Spleen (tissue), 11 donors: ENCODE results near the gene ULBP2. TPM values are rescaled to one million over a fixed set of nuclear protein-coding genes. Genes with fewer than 3 reads are reported as not detected.
"Not testable (repeated sequence)": the region's sequence is repeated elsewhere in the genome, so short reads cannot be mapped to it uniquely, and the experiment has no call there.

ENCODE experiments used
- DNase-seq: peaks from one replicate; pipeline ENCODE4 v3.0.0-alpha.2; 2020
- H3K27ac ChIP-seq, 8 donors: fragments of 200-600 bp; sonication (generic) in 7 of 8; 1 replicate in 4 of 8; 2 replicates in 4 of 8; pipeline versions ENCODE4 v1.5.0 to v1.8.0; 2016 to 2021; ENCODE audit warnings: inconsistent platforms in 4 of 8, mild to moderate bottlenecking in 4 of 8, moderate library complexity in 1 of 8
- H3K27me3 ChIP-seq, 7 donors: fragments of 200-600 bp; sonication (generic) in 6 of 7; replicated peaks in 1 of 7; 1 replicate in 4 of 7; 2 replicates in 3 of 7; pipeline versions ENCODE4 v1.5.0 to v1.8.0; 2016 to 2021; ENCODE audit warnings: inconsistent platforms in 3 of 7, mild to moderate bottlenecking in 1 of 7
- H3K36me3 ChIP-seq, 6 donors: fragments of 200-600 bp; sonication (generic) in 5 of 6; 1 replicate in 4 of 6; 2 replicates in 2 of 6; pipeline versions ENCODE4 v1.5.0 to v1.8.0; 2016 to 2021; ENCODE audit warnings: inconsistent platforms in 2 of 6
- H3K4me1 ChIP-seq, 6 donors: fragments of 200-600 bp; sonication (generic) in 5 of 6; 1 replicate in 3 of 6; 2 replicates in 3 of 6; pipeline versions ENCODE4 v1.5.0 to v1.8.0; 2016 to 2021; ENCODE audit warnings: inconsistent platforms in 3 of 6
- H3K4me3 ChIP-seq, 8 donors: fragments of 200-600 bp; sonication (generic) in 7 of 8; 1 replicate in 4 of 8; 2 replicates in 4 of 8; pipeline versions ENCODE4 v1.5.0 to v1.8.0; 2016 to 2021; ENCODE audit warnings: inconsistent platforms in 4 of 8, mild to moderate bottlenecking in 4 of 8, moderate library complexity in 2 of 8
- H3K9me3 ChIP-seq, 8 donors: fragments of 200-600 bp; sonication (generic) in 7 of 8; 1 replicate in 4 of 8; 2 replicates in 4 of 8; pipeline versions ENCODE4 v1.5.0 to v1.8.0; 2016 to 2021; ENCODE audit warnings: inconsistent platforms in 4 of 8
- POLR2A ChIP-seq, 3 donors: fragments of 450-650 bp; IDR thresholded peaks; one replicate each; pipeline ENCODE4 v1.5.1; 2017; ENCODE audit warnings: antibody characterized with exemption in 3 of 3, mild to moderate bottlenecking in 1 of 3
- POLR2AphosphoS5 ChIP-seq, 3 donors: sonication (generic); formaldehyde crosslinking; IDR thresholded peaks; one replicate each; pipeline ENCODE4 v1.5.1; 2017; ENCODE audit warnings: antibody characterized with exemption in 3 of 3
- WGBS, 5 donors: extraction: QIAGEN DNeasy Blood & Tissue Kit in 3 of 5; methylation state at CpG; one replicate each; pipeline versions ENCODE4 v1.1.5 to v1.1.7; 2013 to 2018; 5-methylcytosine and 5-hydroxymethylcytosine counted together
- intact Hi-C: fragments of 100-400 bp; cut with DNase I; formaldehyde crosslinking; loops from one replicate; pipeline ENCODE4 v1.15.0; 2023; ENCODE audit warnings: low total_unique reads
- polyA plus RNA-seq, 3 donors: library from polyadenylated mRNA; stranded (reverse); fragments of 200-250 nt; gene quantifications; one replicate each; pipeline ENCODE4 v1.2.1, GENCODE V29; 2013
- total RNA-seq, 7 donors: library from RNA; depleted of rRNA in 3 of 7; stranded (reverse); fragments of >200 nt in 3 of 7; fragmentation: NEBNext Ultra II Directional in 4 of 7; extraction: Animal tissue kit (Norgen Biotek cat#: 25700) in 4 of 7; gene quantifications; one replicate each; pipeline versions ENCODE4 v1.1.0 to v1.2.1, GENCODE V29; 2016 to 2021
- TF ChIP-seq, protein P1 (sequence below), 11 experiments: fragments of 200-600 bp in 7 of 11; fragments of 450-650 bp in 4 of 11; sonication (generic) in 4 of 11; IDR thresholded peaks in 8 of 11; conservative IDR thresholded peaks in 3 of 11; 1 replicate in 7 of 11; 2 replicates in 4 of 11; pipeline versions ENCODE4 v1.4.0 to v1.8.0; 2016 to 2021; ENCODE audit warnings: antibody characterized with exemption in 11 of 11, inconsistent platforms in 4 of 11, mild to moderate bottlenecking in 1 of 11
- donor health status: healthy with polysubstance abuse.
- donor health status: DM: no; HTN: no; CAD: no; lungs with moderate emphysema.
- donor health status: DM: no; HTN: no; CAD: no.
- donor health status: Bipolar disorder and iron deficiency.
- donor health status: healthy.
- donor health status: DM: no; HTN: no; CAD: no.
- donor health status: DM: yes; HTN: yes; CAD: no.

Gene ULBP2
- total and polyA plus RNA-seq, 10 donors: 0.10 to 0.30 (median 0.20) TPM; not detected in 7

DNA sequence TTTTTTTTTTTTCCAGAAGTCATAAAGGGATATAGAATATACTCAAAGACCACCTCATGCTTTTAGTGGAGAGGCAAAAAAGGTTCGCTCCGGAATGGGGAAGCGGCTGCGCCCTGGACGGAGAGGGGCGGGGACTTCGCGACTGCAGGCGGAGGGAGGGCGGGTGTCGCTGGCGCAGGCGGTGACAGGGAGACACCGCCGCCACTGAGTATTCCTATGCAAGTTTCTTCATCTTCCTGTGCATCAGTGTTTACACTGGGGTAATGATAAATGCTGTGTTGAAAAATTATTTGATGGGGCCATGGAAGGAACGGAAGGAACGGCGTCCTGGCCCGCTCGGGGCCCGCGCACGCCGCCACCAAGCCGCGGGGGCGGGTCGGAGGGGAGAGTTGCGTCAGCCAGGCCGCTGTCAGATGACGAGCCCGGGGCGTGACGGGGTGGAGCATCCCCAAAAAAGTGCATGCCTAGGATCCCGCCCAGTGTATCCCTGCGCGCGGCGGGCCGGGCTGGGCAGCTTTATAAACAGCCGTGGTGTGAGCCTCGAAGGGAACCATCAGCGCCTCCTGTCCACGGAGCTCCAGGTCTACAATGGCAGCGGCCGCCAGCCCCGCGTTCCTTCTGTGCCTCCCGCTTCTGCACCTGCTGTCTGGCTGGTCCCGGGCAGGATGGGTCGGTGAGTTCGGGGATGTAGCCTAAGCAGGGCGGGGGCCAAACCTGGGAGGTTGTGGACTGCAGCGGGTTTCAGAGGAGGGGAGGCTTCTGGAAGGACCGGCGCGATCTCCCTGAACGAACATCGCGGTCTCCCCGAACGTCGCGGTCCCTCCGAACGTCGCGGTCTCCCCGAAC, 21.9 kb downstream of the ULBP2 start, which contains the start of gene ULBP1:
ULBP1 (plus strand) TSS at position 482 of the 846 bp plus-strand sequence; CDS start at position 589, 107 bp downstream.
- Histone ChIP-seq H3K27me3 (peaks cover 7 to 99% (median 55%) of the 10 kb centered on the region in 7 donors), H3K4me3 (peak within 1 kb of the TSS; percentile 36 to 79 (median 57)), H3K4me1 (peaks cover 3 to 30% (median 26%) of the 10 kb centered on the region in 6 donors), H3K36me3 (no peaks in the 10 kb centered on the region), H3K9me3 (no peaks in the 10 kb centered on the region), H3K27ac (no peak within 1 kb of the TSS)
- 0 to 2% (median 1%) methylated on average over 42 to 69 of the region's 69 CpGs for WGBS, 5 donors
- peak; percentile 91 for DNase-seq
- intact Hi-C loops: no loop called here
- TF ChIP-seq POLR2AphosphoS5 (IDR thresholded peaks at IDR 0.05) (peak; percentile 33 to 77 (median 69)), POLR2A (IDR thresholded peaks at IDR 0.05) (no peak)
- TF ChIP-seq, protein P1, sequence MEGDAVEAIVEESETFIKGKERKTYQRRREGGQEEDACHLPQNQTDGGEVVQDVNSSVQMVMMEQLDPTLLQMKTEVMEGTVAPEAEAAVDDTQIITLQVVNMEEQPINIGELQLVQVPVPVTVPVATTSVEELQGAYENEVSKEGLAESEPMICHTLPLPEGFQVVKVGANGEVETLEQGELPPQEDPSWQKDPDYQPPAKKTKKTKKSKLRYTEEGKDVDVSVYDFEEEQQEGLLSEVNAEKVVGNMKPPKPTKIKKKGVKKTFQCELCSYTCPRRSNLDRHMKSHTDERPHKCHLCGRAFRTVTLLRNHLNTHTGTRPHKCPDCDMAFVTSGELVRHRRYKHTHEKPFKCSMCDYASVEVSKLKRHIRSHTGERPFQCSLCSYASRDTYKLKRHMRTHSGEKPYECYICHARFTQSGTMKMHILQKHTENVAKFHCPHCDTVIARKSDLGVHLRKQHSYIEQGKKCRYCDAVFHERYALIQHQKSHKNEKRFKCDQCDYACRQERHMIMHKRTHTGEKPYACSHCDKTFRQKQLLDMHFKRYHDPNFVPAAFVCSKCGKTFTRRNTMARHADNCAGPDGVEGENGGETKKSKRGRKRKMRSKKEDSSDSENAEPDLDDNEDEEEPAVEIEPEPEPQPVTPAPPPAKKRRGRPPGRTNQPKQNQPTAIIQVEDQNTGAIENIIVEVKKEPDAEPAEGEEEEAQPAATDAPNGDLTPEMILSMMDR (IDR thresholded peaks at IDR 0.05 in 8 of 11, conservative IDR thresholded peaks at IDR 0.05 in 3 of 11): no peak

DNA sequence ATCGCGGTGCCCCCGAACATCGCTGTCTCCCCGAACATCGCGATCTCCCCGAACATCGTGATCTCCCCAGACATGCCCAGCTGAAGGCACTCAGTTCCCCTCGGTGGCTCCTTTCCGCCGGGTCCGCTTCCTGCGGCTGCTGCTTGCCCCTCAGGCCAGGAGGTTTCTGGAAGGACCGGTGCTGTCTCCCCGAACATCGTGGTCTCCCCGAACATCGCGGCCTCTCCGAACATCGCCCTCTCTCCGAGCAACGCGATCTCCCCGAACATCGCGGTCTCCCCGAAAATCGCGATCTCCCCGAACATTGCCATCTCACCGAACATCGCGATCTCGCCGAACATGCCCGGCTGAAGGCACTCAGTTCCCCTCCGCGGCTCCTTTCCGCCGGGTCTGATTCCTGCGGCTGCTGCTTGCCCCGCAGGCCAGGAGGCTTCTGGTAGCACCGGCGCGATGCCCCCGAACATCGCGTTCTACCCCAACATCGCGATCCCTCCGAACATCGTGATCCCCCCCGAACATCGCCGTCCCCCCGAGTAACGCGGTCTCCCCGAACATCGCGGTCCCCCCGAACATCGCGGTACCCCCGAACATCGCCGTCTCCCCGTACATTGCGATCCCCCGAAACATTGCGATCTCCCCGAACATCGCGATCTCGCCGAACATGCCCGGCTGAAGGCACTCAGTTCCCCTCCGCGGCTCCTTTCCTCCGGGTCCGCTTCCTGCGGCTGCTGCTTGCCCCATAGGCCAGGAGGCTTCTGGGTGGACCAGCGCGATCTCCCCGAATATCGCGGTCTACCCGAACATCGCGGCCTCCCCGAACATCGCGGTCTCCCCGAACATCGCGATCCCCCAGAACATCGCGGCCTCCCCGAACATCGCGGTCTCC, 22.7 kb downstream of the ULBP2 start:
- Histone ChIP-seq H3K4me1 (peaks cover 3 to 30% (median 26%) of the 10 kb centered on the region in 6 donors), H3K4me3 (peak overlapping the region; percentile 36 to 79 (median 57)), H3K27me3 (peaks cover 7 to 95% (median 55%) of the 10 kb centered on the region in 7 donors), H3K36me3 (no peaks in the 10 kb centered on the region), H3K27ac (no peak overlapping the region), H3K9me3 (no peaks in the 10 kb centered on the region)
- TF ChIP-seq POLR2AphosphoS5 (IDR thresholded peaks at IDR 0.05) (peak in 1 of 3 donors; percentile 4), POLR2A (IDR thresholded peaks at IDR 0.05) (no peak)
- 1 to 3% (median 1%) methylated on average over 46 to 103 of the region's 103 CpGs for WGBS, 5 donors
- DNase-seq: no peak
- intact Hi-C loops: no loop called here

DNA sequence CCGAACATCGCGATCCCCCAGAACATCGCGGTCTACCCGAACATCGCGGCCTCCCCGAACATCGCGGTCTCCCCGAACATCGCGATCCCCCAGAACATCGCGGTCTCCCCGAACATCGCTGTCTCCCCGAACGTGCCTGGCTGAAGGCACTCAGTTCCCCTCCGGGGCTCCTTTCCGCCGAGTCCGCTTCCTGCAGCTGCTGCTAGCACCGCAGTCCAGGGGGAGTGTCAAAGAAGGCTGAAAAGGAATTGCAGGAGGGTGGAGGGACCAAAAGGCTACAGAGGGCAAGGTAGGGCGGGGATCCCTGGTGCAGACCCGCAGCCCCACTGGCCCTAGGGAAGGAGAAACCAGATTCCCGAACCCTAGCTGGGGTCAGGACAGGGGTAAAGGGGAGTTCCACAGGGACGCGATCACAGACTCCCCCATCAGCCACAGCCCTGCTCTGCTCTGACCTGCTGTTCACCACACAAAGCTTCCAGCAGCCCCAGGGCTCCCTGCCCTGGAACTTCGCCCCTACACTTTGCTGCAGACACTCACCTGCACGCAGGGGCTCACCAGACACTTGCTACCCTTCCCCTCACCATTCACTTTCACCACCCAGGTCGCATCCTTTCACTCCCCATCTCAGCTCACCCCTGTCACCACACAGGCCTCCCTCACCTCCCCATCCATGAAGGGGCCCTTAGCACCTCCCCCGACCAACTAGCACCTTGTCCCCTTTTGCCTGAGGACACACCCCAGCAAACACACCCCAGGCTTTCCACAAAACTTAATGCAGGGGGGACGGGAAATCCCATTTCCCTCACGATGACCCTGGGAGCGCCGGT, 23.6 kb downstream of the ULBP2 start:
- intact Hi-C loops: no loop called here
- peaks cover 7 to 95% (median 51%) of the 10 kb centered on the region in 7 donors for H3K27me3 ChIP-seq
- no peak overlapping the region for H3K27ac ChIP-seq
- H3K4me3 ChIP-seq: peak overlapping the region in 5 of 8 donors; percentile 54 to 79 (median 56)
- H3K36me3 ChIP-seq: no peaks in the 10 kb centered on the region
- DNase-seq: peak; percentile 84
- 8 to 18% (median 14%) methylated on average over 23 to 38 of the region's 38 CpGs for WGBS, 5 donors
- no peaks in the 10 kb centered on the region for H3K9me3 ChIP-seq
- H3K4me1 ChIP-seq: peaks cover 3 to 30% (median 26%) of the 10 kb centered on the region in 6 donors
- TF ChIP-seq POLR2A (IDR thresholded peaks at IDR 0.05): no peak
- TF ChIP-seq POLR2AphosphoS5 (IDR thresholded peaks at IDR 0.05): no peak
- TF ChIP-seq, protein P1 (IDR thresholded peaks at IDR 0.05 in 8 of 11, conservative IDR thresholded peaks at IDR 0.05 in 3 of 11): no peak

DNA sequence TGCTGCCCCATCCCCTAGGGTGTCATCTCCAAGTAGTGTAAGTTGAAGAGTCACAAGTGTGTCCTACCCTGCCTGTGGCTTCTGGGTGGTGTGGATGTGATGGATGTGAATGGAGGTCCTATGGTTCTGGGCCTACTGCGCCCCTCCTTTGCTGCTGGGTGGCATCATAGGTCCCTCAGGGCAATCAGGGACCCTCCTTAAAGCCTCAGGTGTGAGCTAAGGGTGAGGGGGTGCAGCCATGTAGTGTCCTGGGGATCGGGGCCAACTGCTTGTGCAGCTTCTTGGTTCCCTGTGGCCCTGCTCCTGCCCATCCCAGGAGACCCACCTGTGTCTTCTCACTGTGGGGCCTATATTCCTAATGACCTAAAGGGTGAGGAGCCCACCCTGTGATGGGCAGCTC, 24.5 kb downstream of the ULBP2 start:
- H3K36me3 ChIP-seq, intact Hi-C loops, H3K9me3 ChIP-seq, H3K27ac ChIP-seq, DNase-seq, H3K4me3 ChIP-seq: not testable (repeated sequence)
- H3K4me1 ChIP-seq: peaks cover 3 to 30% (median 26%) of the 10 kb centered on the region in 6 donors
- WGBS, 5 donors: 83 to 100% (median 94%) methylated on average over 1 to 2 of the region's 2 CpGs; no CpG with 5 or more reads in 1 of the 5 donors
- H3K27me3 ChIP-seq: peaks cover 7 to 94% (median 42%) of the 10 kb centered on the region in 7 donors
